Ovary (tissue), 9 donors: ENCODE data around the gene TMEM151B. TPM values are rescaled to one million over a fixed set of nuclear protein-coding genes. Genes with fewer than 3 reads are reported as not detected.
A peak's percentile ranks its signal among the peaks of the same experiment; 100 is the strongest.

Experiments
- DNase-seq, 5 donors: peaks; one replicate each; pipeline ENCODE4 v3.0.0-alpha.2; 2019 to 2020
- H3K27ac ChIP-seq, 2 donors: fragments of 200-600 bp; one replicate each; pipeline versions ENCODE4 v1.5.1 to v1.8.0; 2019 to 2022
- H3K27me3 ChIP-seq: fragments of 200-600 bp; one replicate; pipeline ENCODE4 v1.8.0; 2022
- H3K36me3 ChIP-seq: fragments of 200-600 bp; sonication (generic); one replicate; pipeline ENCODE4 v1.5.1; 2019
- H3K4me1 ChIP-seq: one replicate; pipeline ENCODE4 v1.8.1; 2013; ENCODE audit warnings: mild to moderate bottlenecking, moderate library complexity; ENCODE audit not compliant: insufficient read depth
- H3K4me3 ChIP-seq: fragments of 200-600 bp; sonication (generic); one replicate; pipeline ENCODE4 v1.5.1; 2017
- H3K9me3 ChIP-seq, 2 donors: fragments of 200-600 bp in 1 of 2; sonication (generic) in 1 of 2; one replicate each; pipeline versions ENCODE4 v1.5.1 to v1.8.1; 2013 to 2019; ENCODE audit warnings: mild to moderate bottlenecking in 1 of 2, moderate library complexity in 1 of 2
- EP300 ChIP-seq: sonication (generic); formaldehyde crosslinking; IDR thresholded peaks from one replicate; pipeline ENCODE4 v1.6.1; 2017; ENCODE audit warnings: antibody characterized with exemption
- POLR2A ChIP-seq: fragments of 450-650 bp; IDR thresholded peaks from one replicate; pipeline ENCODE4 v1.6.1; 2017; ENCODE audit warnings: antibody characterized with exemption, mild to moderate bottlenecking, moderate library complexity
- WGBS, 3 donors: extraction: QIAGEN DNeasy Blood & Tissue Kit in 1 of 3; methylation state at CpG; one replicate each; pipeline versions ENCODE4 v1.1.5 to v1.1.7; 2013 to 2017; 5-methylcytosine and 5-hydroxymethylcytosine counted together
- intact Hi-C, 4 donors: fragments of 100-400 bp; cut with DNase I; formaldehyde crosslinking; loops; one replicate each; pipeline versions ENCODE4 v1.11.0 to v1.15.1; 2022 to 2023
- polyA plus RNA-seq, 2 donors: library from polyadenylated mRNA; stranded (reverse); fragments of 200-250 nt in 1 of 2; fragments of 350-450 nt in 1 of 2; fragmentation: Illumina TruSeq in 1 of 2; extraction: RNeasy Lipid Tissue Mini Kit (QIAGEN cat#74804) in 1 of 2; gene quantifications; one replicate each; pipeline ENCODE4 v1.2.3, GENCODE V29; 2013 to 2014
- total RNA-seq, 7 donors: library from RNA; depleted of rRNA in 2 of 7; stranded (reverse); fragments of >200 nt in 2 of 7; fragmentation: NEBNext Ultra II Directional in 3 of 7; extraction: Animal tissue kit (Norgen Biotek cat#: 25700) in 3 of 7; gene quantifications; one replicate each; pipeline versions ENCODE4 v1.1.0 to v1.2.4, GENCODE V29; 2016 to 2023
- TF ChIP-seq, protein P1 (sequence below), 3 donors: fragments of 450-650 bp in 2 of 3; fragments of 200-600 bp in 1 of 3; IDR thresholded peaks; one replicate each; pipeline versions ENCODE4 v1.5.1 to v1.8.0; 2016 to 2022; ENCODE audit warnings: antibody characterized with exemption in 3 of 3, mild to moderate bottlenecking in 1 of 3
- donor health status: DM: no; HTN: no; CAD: no; lungs with moderate emphysema.
- donor health status: DM: no; HTN: no; CAD: no.
- donor health status: Bipolar disorder and iron deficiency.
- donor health status: DM: yes; HTN: yes; CAD: no.
- donor health status: DM: no; HTN: no; CAD: no.
- donor health status: DM: yes; HTN: yes; CAD: no.

The TMEM151B gene
- total and polyA plus RNA-seq, 9 donors = under 0.01 to 0.12 (median 0.05) TPM; not detected in 4

DNA sequence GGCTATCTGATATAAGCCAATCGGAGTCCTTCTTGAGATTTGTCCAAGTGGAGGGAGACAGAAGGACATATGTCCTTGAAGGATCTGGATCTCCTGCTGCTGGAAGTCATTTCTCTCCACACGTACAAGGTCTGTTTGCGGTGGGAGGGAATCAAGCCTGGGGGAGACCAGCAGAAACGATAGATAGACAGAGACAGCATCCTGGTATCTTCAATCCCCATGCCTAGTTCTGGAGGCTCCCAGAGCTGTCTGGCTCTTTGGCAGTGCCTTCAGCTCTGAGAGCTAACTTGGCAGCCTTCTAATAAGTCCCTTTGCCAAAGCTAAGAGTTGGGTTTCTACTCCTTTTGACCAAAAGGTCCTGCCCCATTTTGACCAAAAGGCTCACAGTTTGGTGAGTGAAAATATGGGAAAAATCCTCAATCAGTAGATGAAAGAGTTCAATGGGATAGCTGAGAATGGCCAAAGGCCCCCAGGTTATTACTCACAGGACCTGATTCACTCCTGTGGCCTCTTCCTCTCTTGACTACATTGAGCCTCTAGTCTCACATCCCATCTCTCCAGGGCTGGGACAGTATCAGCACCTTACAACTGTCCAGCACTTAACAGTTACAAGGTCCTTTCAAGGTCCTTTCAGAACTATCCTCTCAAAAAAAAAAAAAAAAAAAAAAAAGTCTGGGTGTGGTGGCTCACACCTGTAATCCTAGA, 22.6 kb downstream of the TMEM151B start:
- H3K27me3 ChIP-seq = no peaks in the 10 kb centered on the region
- no peak for DNase-seq
- no peaks in the 10 kb centered on the region for H3K9me3 ChIP-seq
- intact Hi-C loops = loop anchor here in 1 of 4 donors (1.0 kb wide), 1 partner anchor 156 kb away; no protein-coding TSS in a partner anchor
- 68 to 74% (median 68%) methylated on average over 4 of the region's 4 CpGs for WGBS, 3 donors
- TF ChIP-seq EP300 (no peak), POLR2A (no peak)
- TF ChIP-seq, protein P1, sequence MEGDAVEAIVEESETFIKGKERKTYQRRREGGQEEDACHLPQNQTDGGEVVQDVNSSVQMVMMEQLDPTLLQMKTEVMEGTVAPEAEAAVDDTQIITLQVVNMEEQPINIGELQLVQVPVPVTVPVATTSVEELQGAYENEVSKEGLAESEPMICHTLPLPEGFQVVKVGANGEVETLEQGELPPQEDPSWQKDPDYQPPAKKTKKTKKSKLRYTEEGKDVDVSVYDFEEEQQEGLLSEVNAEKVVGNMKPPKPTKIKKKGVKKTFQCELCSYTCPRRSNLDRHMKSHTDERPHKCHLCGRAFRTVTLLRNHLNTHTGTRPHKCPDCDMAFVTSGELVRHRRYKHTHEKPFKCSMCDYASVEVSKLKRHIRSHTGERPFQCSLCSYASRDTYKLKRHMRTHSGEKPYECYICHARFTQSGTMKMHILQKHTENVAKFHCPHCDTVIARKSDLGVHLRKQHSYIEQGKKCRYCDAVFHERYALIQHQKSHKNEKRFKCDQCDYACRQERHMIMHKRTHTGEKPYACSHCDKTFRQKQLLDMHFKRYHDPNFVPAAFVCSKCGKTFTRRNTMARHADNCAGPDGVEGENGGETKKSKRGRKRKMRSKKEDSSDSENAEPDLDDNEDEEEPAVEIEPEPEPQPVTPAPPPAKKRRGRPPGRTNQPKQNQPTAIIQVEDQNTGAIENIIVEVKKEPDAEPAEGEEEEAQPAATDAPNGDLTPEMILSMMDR (IDR thresholded peaks at IDR 0.05) = no peak
- no peaks in the 10 kb centered on the region for H3K36me3 ChIP-seq
- no peaks in the 10 kb centered on the region for H3K4me1 ChIP-seq
- no peak overlapping the region for H3K27ac ChIP-seq
- no peak overlapping the region for H3K4me3 ChIP-seq

- Histone ChIP-seq H3K4me1 (no peaks in the 10 kb centered on the region), H3K27ac (no peak overlapping the region), H3K4me3 (no peak overlapping the region), H3K36me3 (no peaks in the 10 kb centered on the region), H3K9me3 (no peaks in the 10 kb centered on the region), H3K27me3 (no peaks in the 10 kb centered on the region)
- WGBS, 3 donors = 52 to 72% (median 65%) methylated on average over 7 of the region's 7 CpGs
- intact Hi-C loops = no loop called here
- no peak for DNase-seq
- TF ChIP-seq EP300 (no peak), POLR2A (no peak)
- TF ChIP-seq, protein P1 (IDR thresholded peaks at IDR 0.05) = no peak
These were observed 24.9 kb downstream of the TMEM151B start for GRCh38 chr6:44294832-44295791.

DNA sequence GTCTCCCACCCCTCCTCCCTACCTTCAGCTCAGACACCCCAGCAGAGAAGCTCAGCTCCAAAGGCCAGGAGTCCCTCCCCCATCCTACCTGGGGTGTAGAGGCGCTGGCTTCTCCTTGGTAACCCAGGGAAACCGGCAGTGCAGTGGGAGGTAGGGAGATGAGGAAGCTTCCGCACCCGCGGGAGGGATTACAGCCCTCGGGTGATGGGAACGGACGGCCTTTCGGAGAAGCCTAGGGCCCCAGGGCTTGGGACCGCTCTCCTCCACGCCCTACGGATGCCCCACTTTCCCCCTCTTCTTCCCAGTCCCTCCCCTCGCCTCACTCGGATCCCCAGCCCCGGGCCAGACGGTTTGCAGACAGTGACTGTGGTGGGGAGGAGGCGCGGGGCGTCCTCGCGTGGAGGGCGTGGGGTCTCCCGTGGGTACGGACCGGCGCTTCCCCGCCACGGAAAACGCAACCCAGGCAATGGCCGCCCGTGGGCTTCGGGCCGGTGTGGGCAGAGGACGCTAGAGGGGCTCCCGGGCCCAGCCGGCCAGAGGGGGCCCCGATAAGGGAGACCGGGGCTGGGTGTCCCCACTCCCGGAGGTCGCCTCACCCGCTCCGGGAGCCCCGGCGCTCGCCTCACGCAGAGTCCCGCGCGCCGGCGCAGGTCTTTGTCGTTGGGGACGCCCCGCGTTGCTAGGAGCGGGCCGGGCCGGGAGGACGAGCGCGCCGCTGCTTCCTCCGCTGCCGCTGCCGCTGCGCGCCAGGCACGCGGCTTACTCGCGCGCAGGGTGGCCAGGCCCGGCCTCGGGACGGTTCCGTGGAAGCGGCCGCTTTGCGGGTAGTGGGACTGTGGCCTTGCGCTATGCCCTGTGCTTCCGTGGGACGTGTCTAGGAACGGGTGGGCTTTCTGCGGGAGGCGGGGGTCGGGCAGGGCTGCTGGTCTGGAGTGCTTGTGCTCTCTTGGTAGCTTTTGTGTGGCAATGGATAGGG, 27.1 kb downstream of the TMEM151B start:
- whole genome bisulfite sequencing, 3 donors = 1 to 2% (median 1%) methylated on average over 32 to 86 of the region's 86 CpGs
- TF ChIP-seq, protein P1 (IDR thresholded peaks at IDR 0.05) = no peak
- no peak for TF ChIP-seq POLR2A
- no peak for TF ChIP-seq EP300
- Histone ChIP-seq H3K36me3 (no peaks in the 10 kb centered on the region), H3K4me3 (peak overlapping the region; percentile 46), H3K27ac (no peak overlapping the region), H3K27me3 (no peaks in the 10 kb centered on the region), H3K9me3 (no peaks in the 10 kb centered on the region), H3K4me1 (no peaks in the 10 kb centered on the region)
- intact Hi-C loops = no loop called here
- peak; percentile 42 to 78 (median 66) for DNase-seq
